HEK293 (cell line): ENCODE data around the gene SHLD1.

Experiments
- CTCF ChIP-seq: fragments of 450-650 bp; formaldehyde crosslinking; IDR thresholded peaks from 2 replicates; pipeline ENCODE4 v1.5.1; 2016; ENCODE audit warnings: missing biosample characterization, missing genetic modification characterization
- KLF10 ChIP-seq: fragments of 450-650 bp; IDR thresholded peaks from 2 replicates; pipeline ENCODE4 v1.5.1; 2018; ENCODE audit warnings: missing biosample characterization, mild to moderate bottlenecking, missing genetic modification characterization
- YY1 ChIP-seq: fragments of 450-650 bp; formaldehyde crosslinking; IDR thresholded peaks from 2 replicates; pipeline ENCODE4 v1.5.1; 2018; ENCODE audit warnings: missing biosample characterization, missing genetic modification characterization
- ZNF211 ChIP-seq: fragments of 450-650 bp; formaldehyde crosslinking; IDR thresholded peaks from 2 replicates; pipeline ENCODE4 v1.5.1; 2016; ENCODE audit warnings: low read depth, missing biosample characterization, missing genetic modification characterization
- ZNF624 ChIP-seq: fragments of 450-650 bp; formaldehyde crosslinking; IDR thresholded peaks from 2 replicates; pipeline ENCODE4 v1.5.1; 2017; ENCODE audit warnings: missing biosample characterization, missing genetic modification characterization
- ZNF830 ChIP-seq: fragments of 450-650 bp; IDR thresholded peaks from 2 replicates; pipeline ENCODE4 v1.5.0; 2018; ENCODE audit warnings: missing biosample characterization, missing genetic modification characterization, low read depth, mild to moderate bottlenecking, moderate library complexity
- ZSCAN23 ChIP-seq: fragments of 450-650 bp; formaldehyde crosslinking; IDR thresholded peaks from 2 replicates; pipeline ENCODE4 v1.5.1; 2016; ENCODE audit warnings: missing biosample characterization, missing genetic modification characterization

GRCh38 chr20:5886788-5887187, 136.6 kb downstream of the SHLD1 start:
- TF ChIP-seq CTCF (tag by site-specific recombination), result no peak
- no peak for TF ChIP-seq ZSCAN23
- TF ChIP-seq YY1 (tag by site-specific recombination), result no peak
- TF ChIP-seq ZNF211 (tag by site-specific recombination), result no peak
- TF ChIP-seq ZNF830 (tag by site-specific recombination), result no peak
- no peak for TF ChIP-seq KLF10 (tag by site-specific recombination)
- TF ChIP-seq ZNF624 (tag by site-specific recombination), result no peak
